HEK293T (cell line): Measurements from ENCODE around the gene EFR3B.

ENCODE experiments used
- BHLHE40 ChIP-seq: fragments of 450-650 bp; IDR thresholded peaks from 2 replicates; pipeline ENCODE4 v1.6.1; 2016; ENCODE audit warnings: mild to moderate bottlenecking, moderate library complexity, borderline replicate concordance
- CTBP1 ChIP-seq: fragments of 450-650 bp; IDR thresholded peaks from 2 replicates; pipeline ENCODE4 v1.6.1; 2016; ENCODE audit warnings: borderline replicate concordance
- ELF4 ChIP-seq: fragments of 450-650 bp; IDR thresholded peaks from 2 replicates; pipeline ENCODE4 v1.6.1; 2017; ENCODE audit warnings: antibody characterized with exemption
- FOXA1 ChIP-seq: fragments of 450-650 bp; IDR thresholded peaks from 2 replicates; pipeline ENCODE4 v1.6.1; 2016; ENCODE audit warnings: mild to moderate bottlenecking
- FOXK2 ChIP-seq: fragments of 450-650 bp; IDR thresholded peaks from 2 replicates; pipeline ENCODE4 v1.6.1; 2016; ENCODE audit warnings: mild to moderate bottlenecking
- FOXM1 ChIP-seq: fragments of 450-650 bp; IDR thresholded peaks from 2 replicates; pipeline ENCODE4 v1.6.1; 2017; ENCODE audit warnings: mild to moderate bottlenecking, borderline replicate concordance
- HDGF ChIP-seq: fragments of 450-650 bp; IDR thresholded peaks from 2 replicates; pipeline ENCODE4 v1.6.1; 2017; ENCODE audit warnings: antibody characterized with exemption, borderline replicate concordance
- NFRKB ChIP-seq: fragments of 450-650 bp; IDR thresholded peaks from 2 replicates; pipeline ENCODE4 v1.6.1; 2016; ENCODE audit warnings: mild to moderate bottlenecking, moderate library complexity
- SP1 ChIP-seq: fragments of 450-650 bp; IDR thresholded peaks from 2 replicates; pipeline ENCODE4 v1.6.1; 2017
- SUZ12 ChIP-seq: fragments of 450-650 bp; IDR thresholded peaks from 2 replicates; pipeline ENCODE4 v1.6.1; 2016; ENCODE audit warnings: mild to moderate bottlenecking

- TF ChIP-seq HDGF = no peak
- TF ChIP-seq CTBP1 = no peak
- TF ChIP-seq FOXM1 = no peak
- TF ChIP-seq SP1 = no peak
- TF ChIP-seq NFRKB = no peak
- no peak for TF ChIP-seq BHLHE40
- TF ChIP-seq ELF4 = no peak
- no peak for TF ChIP-seq FOXK2
- no peak for TF ChIP-seq SUZ12
- TF ChIP-seq FOXA1 = no peak
Observed at GRCh38 chr2:25042321-25043240, 705 bp downstream of the EFR3B start.
